Measurements from ENCODE around the gene BATF3. TPM values are rescaled to one million over a fixed set of nuclear protein-coding genes. Genes with fewer than 3 reads are reported as not detected.

The BATF3 gene
- total RNA-seq, 4 donors from 2014 or later: 2.2 to 9.0 (median 3.4) TPM

DNA sequence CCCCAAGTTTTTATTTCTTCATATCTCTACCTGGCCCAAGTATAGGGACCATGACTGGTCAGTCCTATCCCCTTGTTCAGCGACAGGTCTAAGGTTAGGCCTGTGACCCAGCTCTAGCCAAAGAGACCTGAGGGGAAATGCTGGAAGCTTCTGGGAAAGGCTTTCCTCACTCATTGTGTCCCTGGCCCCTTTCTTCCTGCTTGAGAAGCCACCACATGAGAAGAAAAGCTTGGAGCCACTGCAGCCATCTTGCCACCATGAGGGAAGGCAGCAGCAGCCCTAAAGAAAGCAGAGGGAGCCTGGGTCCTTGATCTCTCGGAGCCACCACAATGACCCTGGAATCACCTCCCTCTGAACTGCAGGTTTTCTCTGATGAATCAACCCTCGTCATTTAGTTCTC, 47.7 kb downstream of the BATF3 start:
- Histone ChIP-seq H3K27me3 (no peaks in the 10 kb centered on the region), H3K27ac (no peak overlapping the region), H3K36me3 (no peaks in the 10 kb centered on the region), H3K4me1 (peaks cover 0 to 15% (median 1%) of the 10 kb centered on the region in 4 donors), H3K9me3 (no peaks in the 10 kb centered on the region), H3K4me3 (no peak overlapping the region)
- no peak for TF ChIP-seq EP300 (IDR thresholded peaks at IDR 0.05)
- TF ChIP-seq, protein P1, sequence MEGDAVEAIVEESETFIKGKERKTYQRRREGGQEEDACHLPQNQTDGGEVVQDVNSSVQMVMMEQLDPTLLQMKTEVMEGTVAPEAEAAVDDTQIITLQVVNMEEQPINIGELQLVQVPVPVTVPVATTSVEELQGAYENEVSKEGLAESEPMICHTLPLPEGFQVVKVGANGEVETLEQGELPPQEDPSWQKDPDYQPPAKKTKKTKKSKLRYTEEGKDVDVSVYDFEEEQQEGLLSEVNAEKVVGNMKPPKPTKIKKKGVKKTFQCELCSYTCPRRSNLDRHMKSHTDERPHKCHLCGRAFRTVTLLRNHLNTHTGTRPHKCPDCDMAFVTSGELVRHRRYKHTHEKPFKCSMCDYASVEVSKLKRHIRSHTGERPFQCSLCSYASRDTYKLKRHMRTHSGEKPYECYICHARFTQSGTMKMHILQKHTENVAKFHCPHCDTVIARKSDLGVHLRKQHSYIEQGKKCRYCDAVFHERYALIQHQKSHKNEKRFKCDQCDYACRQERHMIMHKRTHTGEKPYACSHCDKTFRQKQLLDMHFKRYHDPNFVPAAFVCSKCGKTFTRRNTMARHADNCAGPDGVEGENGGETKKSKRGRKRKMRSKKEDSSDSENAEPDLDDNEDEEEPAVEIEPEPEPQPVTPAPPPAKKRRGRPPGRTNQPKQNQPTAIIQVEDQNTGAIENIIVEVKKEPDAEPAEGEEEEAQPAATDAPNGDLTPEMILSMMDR (IDR thresholded peaks at IDR 0.05): no peak
- no peak for TF ChIP-seq POLR2A (IDR thresholded peaks at IDR 0.05)
- DNase-seq (ENCODE audit: low spot score in 2 of 2): no peak
- WGBS, 2 donors: 83 to 85% methylated on average over 3 of the region's 3 CpGs

DNA sequence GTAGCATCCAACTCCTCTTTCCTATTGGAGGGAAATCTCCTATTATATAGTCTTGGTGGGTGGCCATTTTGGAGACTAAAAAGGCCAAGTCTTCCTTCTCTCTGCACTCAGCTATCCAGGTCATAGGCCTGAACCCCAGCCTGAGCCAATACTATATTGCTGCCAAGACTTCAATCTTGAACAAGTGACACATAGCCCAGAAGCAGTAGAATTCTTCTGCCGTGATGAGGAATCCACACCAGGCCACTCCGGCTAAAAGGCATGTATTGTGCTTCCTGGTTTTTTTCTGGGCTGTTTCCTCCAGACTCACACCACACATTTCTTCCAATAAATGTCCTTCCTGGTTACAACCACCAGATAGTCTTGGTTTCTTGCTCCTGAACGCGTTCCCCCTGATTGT, 48.1 kb downstream of the BATF3 start:
- Histone ChIP-seq H3K4me3 (no peak overlapping the region), H3K9me3 (no peaks in the 10 kb centered on the region), H3K27ac (no peak overlapping the region), H3K27me3 (no peaks in the 10 kb centered on the region), H3K4me1 (peaks cover 0 to 15% (median 1%) of the 10 kb centered on the region in 4 donors), H3K36me3 (no peaks in the 10 kb centered on the region)
- TF ChIP-seq POLR2A (IDR thresholded peaks at IDR 0.05) (no peak), EP300 (IDR thresholded peaks at IDR 0.05) (no peak)
- TF ChIP-seq, protein P1 (IDR thresholded peaks at IDR 0.05): no peak
- DNase-seq (ENCODE audit: low spot score in 2 of 2): no peak
- 57 to 61% methylated on average over 4 of the region's 4 CpGs for WGBS, 2 donors

DNA sequence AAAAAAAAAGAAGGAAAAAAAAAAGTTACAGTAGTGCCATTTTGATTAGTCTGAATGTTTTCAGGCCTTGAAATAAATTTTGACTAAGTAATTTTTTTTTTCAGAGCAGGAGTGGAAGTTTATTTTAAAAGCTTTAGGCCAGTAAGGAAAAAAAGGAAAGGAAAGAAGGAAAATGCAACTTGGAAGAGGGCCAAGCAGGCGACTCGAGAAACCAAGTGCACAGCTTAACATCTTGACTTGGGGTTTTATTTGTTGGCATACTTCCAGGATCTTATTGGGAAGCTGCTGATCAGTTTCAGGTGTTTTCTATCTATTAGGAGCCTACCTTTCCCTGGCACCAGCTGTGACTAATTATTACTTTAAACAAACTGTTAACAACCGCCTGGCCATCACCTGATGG, 49.4 kb downstream of the BATF3 start:
- H3K9me3 ChIP-seq: no peaks in the 10 kb centered on the region
- no peak overlapping the region for H3K27ac ChIP-seq
- H3K27me3 ChIP-seq: no peaks in the 10 kb centered on the region
- DNase-seq (ENCODE audit: low spot score in 2 of 2): no peak
- H3K4me3 ChIP-seq: no peak overlapping the region
- H3K4me1 ChIP-seq: peaks cover 0 to 15% (median 1%) of the 10 kb centered on the region in 4 donors
- H3K36me3 ChIP-seq: no peaks in the 10 kb centered on the region
- TF ChIP-seq, protein P1 (IDR thresholded peaks at IDR 0.05): no peak
- TF ChIP-seq POLR2A (IDR thresholded peaks at IDR 0.05) (no peak), EP300 (IDR thresholded peaks at IDR 0.05) (no peak)
- WGBS, 2 donors: 37% methylated on average over 3 of the region's 3 CpGs

DNA sequence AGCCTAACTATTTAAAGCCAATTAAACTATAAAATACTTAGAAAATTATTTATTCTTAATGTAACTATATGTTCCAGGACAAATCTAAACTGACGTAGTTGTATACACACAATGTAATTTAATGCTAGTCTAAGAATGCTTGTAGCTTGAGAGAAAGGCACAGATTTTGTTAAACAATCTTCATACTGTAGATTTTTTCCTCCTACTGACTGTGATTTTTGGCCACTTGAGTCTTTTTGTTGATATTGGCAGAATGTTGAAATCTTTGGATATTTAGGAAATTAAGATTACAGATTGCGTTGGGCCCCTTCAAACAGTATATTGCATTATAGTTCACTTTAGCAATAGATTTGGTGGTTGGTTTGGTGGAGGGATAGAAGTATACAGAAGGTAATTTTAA, 50.6 kb downstream of the BATF3 start:
- Histone ChIP-seq H3K4me1 (peaks cover 0 to 15% (median 1%) of the 10 kb centered on the region in 4 donors), H3K36me3 (no peaks in the 10 kb centered on the region), H3K4me3 (no peak overlapping the region), H3K9me3 (no peaks in the 10 kb centered on the region), H3K27me3 (no peaks in the 10 kb centered on the region), H3K27ac (no peak overlapping the region)
- TF ChIP-seq POLR2A (IDR thresholded peaks at IDR 0.05): no peak
- TF ChIP-seq EP300 (IDR thresholded peaks at IDR 0.05): no peak
- TF ChIP-seq, protein P1 (IDR thresholded peaks at IDR 0.05): no peak
- WGBS, 2 donors: 46% methylated on average over 2 of the region's 2 CpGs
- DNase-seq (ENCODE audit: low spot score in 2 of 2): no peak

DNA sequence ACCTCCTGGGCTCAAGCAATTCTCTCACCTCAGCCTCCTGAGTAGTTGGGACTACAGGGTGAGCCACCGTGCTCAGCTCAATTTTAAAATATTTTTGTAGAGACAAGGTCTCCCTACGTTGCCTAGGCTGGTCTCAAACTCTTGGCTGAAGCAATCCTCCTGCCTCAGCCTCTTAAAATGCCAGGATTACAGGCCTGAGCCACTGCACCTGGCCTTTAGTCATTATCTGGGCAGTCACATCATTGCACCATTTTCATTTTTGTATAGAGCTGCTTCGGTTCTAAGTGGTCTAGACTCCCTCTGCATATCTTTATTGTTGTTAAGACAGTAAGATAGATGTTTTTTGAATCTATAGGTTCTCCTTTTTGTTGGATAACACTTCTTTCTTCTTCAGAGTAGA, 51.2 kb downstream of the BATF3 start:
- H3K4me1 ChIP-seq: peaks cover 0 to 15% (median 1%) of the 10 kb centered on the region in 4 donors
- no peaks in the 10 kb centered on the region for H3K36me3 ChIP-seq
- DNase-seq (ENCODE audit: low spot score in 2 of 2): no peak
- H3K27me3 ChIP-seq: no peaks in the 10 kb centered on the region
- no peak overlapping the region for H3K4me3 ChIP-seq
- TF ChIP-seq EP300 (IDR thresholded peaks at IDR 0.05): no peak
- TF ChIP-seq POLR2A (IDR thresholded peaks at IDR 0.05): no peak
- TF ChIP-seq, protein P1 (IDR thresholded peaks at IDR 0.05): no peak
- 80 to 83% methylated on average over 3 of the region's 3 CpGs for WGBS, 2 donors
- no peaks in the 10 kb centered on the region for H3K9me3 ChIP-seq
- H3K27ac ChIP-seq: no peak overlapping the region
